Activated T-helper 1 cell treated with anti-CD3 and anti-CD28 coated beads, Interleukin-2, amount 50 U/mL, for 16 hours (primary cell): Measurements from ENCODE around the gene TDRD15.
"Not testable (repeated sequence)": the region's sequence is repeated elsewhere in the genome, so short reads cannot be mapped to it uniquely, and the experiment has no call there.

Experiments used
- DNase-seq, 2 donors: peaks; one replicate each; pipeline ENCODE4 v3.0.0-alpha.2; 2020; ENCODE audit warnings: low read depth in 1 of 2, low spot score in 1 of 2

The TDRD15 gene

DNA sequence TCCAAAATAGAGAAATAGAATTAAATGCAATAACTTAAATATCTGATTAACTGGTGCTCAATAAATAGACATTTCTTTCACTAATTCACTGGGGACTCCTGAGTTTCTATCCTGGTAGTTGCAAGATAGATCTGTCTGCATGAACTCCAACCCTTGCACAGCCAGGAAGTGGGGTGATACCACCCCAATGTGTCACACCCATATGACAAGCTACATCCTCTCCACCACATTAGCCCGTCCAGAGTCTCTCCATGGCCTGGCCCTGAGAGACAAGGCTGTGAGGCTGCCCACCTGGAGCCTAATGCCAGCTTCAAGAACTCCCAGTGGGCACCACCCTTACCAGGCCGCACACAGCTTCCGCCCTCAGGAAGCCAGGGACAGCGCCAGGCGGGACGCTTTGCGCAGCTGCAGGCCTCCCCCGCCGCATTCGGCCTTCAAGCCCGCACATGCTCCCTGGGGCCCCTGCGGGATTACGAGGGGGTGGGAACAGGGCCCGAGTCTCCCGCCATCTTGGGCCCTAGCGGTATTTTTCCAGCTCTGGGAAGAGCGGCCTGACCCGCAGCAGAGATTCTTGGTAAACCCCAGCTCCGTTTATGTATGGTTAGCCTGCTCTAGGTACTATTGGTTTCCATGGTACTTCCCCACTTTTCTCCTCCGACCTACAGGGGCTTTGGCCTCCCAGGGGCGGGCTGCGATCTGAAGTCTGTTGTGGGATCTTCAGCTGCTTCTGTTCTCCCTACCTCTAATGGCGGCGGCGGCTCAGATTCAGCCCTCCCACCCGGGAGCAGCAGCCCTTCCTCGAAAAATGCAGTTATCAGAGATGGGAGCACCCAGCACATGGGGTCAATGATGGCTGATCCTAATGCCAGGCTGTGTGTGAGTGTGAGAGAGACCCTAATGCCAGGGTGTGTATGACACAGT, at the start of gene TDRD15:
TDRD15 (plus strand) TSS at position 496 of the 921 bp plus-strand sequence. CDS start 13,500 bp downstream, outside the sequence.
- no peak for DNase-seq

DNA sequence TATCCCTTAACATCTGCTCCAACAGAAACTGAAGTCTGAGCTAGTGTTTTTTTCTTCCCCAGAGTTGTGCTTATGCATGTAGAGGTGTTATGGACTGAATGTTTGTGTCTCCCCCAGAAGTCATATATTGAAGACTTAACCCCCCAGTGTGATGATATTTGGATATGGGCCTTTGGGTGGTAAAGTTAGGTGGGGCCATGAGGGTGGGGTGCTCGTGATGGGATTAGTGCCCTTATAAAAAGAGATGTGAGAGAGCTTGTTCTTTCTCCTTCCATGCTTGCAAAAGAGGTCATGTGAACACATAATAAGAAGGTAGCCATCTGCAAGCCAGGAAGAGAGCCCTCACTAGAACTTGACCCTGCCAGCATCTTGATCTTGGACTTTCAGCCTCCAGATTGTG, 45.5 kb upstream of the TDRD15 start:
- DNase-seq = no peak

DNA sequence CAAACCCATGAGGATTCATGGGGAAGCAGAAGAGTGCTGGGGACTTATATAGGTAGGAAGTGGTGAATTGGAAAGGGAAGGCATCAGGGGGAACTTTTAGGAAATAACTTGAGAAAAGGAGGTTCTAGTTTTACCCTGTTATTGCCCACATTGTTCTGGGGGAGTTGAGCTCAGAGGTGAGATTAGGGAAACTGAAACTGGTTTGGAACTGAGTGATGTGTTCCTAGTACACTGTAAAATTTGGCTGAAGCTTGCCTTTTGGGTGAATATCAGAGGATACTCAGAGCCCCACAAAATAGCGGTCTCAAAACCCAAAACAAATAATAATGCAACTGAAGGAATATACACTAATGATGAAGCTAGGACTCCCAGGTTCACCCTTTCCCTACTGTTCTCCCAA, 40.3 kb upstream of the TDRD15 start:
- DNase-seq = no peak

DNA sequence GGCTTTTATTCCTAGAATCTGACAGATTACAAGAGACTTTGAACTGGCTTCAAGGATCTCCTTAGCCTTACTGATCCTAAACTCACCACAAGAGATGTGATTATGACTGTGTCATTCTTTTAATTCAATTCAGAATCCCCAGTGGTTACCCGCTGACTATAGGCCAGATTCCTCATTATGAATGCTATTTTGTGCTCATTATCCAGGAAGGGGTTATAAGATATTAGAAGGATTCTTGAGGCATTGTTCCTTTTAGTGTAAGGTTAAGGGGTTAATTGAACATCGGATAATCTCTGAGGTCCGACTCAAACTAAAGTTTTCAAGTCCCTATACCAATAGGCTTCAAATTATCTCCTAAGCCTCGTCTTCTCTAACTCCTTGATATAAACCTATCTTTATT, 39.4 kb upstream of the TDRD15 start:
- no peak for DNase-seq

DNA sequence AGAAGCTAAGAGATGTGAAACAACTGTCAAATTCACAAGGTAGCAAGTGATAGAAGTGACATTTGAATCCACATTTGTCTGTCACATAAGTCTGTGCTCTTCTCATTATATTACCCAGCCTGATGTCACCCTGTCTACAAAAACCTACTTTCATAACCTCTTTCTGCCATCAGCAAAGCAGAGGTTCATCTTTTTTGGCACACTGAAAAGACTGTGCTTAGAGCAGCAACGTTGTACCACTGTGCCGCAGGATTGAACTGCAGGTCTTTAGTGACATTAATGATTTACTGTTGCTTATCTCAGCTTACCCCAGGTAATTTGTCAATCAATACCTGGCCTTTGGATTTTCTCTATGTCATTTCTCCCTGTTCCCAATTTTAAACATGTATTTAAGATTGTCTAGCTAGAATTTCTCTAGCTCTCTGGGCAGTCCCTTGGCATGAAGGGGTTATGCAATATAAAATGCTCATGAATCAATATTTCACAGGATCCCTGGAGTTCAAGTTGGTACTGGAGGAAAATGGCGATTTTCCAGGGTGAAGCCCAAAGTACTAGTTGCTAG, 31.4 kb upstream of the TDRD15 start:
- no peak for DNase-seq

DNA sequence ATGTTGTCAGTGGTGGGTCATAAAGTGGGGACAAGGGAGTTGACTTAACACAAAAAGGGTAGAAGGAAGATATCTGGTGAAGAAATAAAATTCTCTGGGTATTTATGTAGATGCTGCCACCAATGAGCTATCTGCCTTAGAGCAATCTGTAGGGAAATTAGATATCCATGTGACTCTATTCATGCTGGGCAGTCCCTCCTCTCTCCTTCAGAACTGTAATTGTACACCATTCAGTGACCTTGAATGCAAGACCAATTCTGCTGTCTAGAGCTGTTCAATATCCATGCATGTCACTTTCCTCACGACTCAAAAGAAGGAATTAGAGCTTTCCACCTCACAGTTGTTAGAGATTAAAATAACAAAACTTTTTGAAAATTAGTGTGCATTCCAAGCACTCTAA, 28.6 kb upstream of the TDRD15 start:
- DNase-seq = no peak

DNA sequence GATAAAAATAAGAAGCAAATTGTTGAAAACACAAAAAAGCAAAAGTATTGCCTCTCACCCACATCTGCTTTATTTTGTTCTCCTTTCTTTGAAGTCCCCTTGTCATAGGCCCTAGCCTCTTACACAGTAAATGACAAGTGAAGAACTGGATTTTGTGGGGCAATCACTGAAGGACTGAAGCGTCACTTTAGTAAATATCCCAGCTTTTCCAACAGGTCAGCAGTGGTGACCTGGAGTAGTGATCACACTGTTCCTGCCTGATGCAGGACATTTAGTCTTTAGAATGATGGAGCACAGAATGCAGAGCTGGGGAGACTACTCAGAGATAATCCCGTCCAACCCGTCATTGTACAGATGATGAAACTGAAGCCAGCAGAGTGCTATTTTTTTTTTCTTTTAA, 28.1 kb upstream of the TDRD15 start:
- DNase-seq = no peak

DNA sequence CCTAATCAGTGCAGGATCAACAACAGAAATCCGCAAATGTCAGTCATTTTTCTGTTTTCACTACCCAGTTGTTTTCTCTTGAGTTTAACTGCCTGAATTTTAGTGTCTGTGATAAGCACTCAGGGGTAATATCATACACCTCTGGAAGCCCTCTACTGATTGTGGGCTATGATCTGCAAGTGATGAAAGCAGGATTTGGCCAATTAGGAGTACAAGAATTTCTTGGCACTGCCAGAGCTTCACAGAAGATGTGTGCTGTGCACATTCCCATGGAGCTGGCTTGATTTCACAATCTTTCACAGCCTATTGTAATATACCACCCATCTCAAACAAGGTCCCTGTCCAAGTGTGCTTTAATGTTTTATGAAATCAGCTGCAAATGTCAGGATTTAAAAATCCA, 27.3 kb upstream of the TDRD15 start:
- no peak for DNase-seq

DNA sequence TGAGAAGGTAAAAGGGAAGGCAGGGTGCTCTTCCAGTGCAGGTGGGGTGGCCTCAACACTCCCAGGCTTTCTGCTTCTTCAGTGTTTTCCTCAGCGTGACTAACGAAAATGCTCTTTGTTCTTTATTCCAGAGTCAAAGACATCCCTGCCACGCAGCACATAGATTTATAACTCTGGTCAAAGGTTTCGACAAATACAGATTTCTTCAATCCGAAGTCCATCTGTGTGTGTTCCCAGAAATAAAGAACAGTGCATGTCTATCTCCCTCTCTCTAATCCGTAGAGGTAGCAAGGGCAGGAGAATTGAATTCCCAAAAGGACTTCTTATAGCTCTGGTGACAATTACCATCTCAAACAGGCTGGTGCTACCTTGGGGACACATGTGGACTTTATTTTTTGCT, 26.4 kb upstream of the TDRD15 start:
- DNase-seq = no peak

DNA sequence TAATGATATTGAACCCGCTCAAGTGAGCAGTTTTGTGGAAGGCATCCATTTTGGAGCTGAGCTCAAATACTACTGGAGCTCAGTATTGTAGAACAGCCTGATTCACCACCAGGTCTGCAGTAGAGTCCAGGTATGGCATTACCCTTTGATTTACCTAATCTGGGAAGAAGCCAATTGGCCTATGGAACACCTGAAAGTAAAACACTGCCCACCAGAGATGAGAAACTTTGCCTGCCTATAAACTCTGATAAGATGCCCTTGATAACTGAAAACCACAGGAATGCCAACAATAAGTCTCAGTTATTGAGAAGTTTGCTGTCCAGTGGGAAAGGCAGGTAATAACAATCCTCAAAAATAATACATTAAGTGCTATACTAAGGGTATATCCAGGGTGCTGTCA, 25.5 kb upstream of the TDRD15 start:
- DNase-seq = no peak

DNA sequence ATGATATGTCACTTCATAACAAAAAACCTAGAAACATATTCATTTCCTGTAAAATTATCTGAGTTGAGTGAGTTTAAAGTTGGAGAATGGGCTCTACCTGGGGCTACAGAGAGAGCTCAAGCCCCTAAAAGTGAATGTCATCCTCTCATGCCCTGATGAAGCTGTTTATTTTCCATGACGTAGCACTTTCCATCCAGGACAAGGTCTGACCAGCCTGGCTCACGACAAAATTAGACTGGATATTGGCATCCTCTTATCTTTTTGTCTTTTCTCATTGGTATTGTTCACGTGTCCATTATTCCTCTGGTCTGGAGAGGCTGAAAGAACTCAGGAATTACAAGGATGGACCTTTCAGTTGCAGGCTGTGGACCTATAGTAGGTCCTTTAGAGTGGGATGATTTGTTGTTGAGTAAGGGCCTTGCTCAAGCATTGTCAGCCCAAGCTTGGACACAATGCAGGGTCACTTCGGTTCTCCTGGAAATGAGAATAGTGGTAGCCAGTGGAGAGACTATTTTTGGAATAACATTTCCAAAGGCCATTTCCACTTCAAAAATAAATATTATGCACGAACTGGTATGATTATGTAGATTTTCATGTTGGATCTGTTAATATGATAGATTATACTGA, 24.4 kb upstream of the TDRD15 start:
- DNase-seq = no peak

DNA sequence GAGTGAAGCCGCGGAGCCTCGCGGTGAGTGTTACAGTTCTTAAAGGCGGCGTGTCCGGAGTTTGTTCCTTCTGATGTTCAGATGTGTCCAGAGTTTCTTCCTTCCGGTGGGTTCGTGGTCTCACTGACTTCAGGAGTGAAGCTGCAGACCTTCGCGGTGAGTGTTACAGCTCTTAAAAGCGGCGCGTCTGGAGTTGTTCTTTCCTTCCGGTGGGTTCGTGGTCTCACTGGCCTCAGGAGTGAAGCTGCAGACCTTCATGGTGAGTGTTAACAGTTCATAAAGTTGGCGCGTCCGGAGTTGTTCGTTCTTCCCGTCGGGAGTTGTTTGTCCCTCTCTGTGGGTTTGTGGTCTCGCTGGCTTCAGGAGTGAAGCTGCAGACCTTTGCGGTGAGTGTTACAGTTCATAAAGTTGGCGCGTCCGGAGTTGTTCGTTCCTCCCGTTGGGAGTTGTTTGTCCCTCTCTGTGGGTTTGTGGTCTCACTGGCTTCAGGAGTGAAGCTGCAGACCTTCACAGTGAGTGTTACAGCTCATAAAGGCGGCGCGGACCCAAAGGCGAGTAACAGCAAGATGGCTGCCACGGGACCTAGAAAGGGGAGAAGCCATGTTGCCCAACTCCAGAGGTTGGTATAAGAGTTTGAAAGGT, 22.1 kb upstream of the TDRD15 start:
- DNase-seq = not testable (repeated sequence)

DNA sequence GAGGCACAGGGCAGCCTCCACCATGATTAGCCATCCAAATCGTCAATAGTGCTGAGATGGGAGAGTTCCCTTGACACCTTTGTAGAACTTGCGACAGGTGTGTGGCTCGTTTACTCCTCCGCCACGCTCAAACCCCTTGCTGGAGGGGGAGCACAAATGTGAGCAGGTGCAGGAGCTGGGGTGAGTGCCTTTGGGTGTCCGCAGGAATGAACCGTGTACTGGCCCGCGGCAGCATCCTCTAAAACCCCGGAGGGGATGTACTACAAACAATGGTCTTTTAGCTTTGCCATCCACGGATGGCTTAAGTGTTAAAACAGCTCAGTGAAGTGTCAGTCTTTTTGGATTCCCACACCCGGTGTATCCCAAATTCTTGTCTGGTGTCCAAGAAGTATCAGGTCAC, 21.4 kb upstream of the TDRD15 start:
- no peak for DNase-seq

DNA sequence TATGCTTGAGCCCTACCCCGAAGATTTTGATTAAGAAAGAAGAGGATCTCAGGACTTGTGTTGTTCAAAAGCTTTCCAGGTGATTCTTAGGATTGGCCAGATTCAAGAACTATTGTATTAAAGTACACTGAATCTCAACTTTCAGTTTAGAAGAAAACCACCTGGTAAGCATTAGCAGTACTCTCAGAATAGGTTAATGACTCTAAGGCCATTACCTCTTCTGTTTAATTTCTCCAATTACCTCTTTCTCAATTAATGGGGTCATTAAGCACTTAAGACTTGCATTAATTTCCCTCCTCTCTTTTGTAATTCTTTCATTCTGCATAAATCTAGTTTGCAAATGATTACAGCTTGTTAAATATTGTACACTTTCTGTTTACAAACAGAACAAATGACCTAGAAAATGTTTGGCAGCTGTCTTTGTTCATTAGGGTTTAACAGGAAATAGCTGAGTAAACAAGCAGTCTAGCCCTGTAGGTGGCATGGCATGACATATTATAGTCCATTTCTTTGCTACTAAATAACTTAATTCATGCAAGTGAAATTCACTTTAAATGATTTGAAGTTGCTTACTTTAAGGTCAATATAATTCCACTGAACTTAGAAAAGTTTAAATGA, 20.4 kb upstream of the TDRD15 start:
- no peak for DNase-seq

DNA sequence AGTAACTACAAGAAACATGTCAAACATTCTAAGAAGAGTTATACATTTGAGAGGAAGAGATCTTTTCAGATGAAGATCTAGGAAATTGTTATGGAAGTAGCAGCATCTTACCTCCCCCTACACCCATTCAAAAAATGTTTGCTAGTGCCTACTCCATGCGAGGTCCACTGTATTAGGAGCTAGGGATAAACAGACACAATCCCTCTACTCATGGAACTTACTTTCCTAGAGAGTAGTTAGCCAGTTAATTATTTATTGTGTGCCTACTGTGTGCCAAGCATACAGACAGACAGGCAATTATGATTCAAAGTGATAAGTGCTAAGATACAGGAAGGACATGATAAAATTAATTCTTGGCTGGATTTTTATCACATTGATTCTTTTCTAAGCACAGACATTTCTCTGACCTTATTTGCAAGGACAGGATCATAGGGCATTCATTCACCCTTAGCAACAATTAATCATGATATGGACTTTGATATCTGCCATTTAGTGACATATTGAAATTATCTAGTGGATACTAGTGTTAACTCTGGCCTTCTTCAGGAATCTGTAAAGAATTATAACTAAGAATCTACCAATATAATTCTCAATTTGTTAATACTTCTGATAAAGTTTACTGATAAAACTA, 19.6 kb upstream of the TDRD15 start:
- DNase-seq = no peak

DNA sequence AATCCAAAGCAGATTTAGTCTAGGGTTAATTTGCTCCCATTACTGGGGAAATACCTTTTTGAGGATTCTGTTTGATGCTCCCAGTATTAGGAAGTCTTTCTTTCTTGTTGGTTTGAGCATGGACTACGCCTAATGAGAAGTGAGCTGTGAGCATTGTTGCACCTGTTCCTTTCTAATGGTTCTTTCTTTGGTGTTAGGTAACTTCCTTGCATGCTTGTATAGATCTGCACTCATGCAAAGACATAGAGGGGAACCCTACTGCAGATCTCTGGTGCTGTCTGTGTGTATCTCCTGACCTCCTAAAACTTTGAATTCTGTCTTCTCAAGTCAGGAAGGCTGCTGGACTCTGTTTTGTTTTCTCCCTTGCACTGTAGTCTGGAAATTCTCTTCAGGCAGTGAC, 12.8 kb upstream of the TDRD15 start:
- DNase-seq = no peak

DNA sequence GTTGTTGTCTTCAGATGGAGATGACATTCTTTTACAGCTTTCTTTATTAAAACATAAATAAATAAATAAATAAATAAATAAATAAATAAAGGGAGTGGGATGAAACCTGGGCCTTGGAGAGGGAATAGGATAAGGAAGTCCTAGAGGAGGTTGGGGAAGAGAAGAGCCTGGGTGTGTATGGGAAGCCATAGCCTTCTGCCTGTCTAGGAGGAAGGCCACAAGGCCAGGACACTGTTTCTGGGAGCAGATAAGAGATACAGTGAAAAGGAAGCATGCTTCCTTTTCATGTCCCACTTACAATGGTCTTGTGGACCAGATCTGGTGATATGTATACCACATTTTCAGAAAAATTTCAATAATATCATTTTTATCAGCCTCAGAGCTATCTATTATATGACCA, 6.1 kb upstream of the TDRD15 start:
- no peak for DNase-seq

DNA sequence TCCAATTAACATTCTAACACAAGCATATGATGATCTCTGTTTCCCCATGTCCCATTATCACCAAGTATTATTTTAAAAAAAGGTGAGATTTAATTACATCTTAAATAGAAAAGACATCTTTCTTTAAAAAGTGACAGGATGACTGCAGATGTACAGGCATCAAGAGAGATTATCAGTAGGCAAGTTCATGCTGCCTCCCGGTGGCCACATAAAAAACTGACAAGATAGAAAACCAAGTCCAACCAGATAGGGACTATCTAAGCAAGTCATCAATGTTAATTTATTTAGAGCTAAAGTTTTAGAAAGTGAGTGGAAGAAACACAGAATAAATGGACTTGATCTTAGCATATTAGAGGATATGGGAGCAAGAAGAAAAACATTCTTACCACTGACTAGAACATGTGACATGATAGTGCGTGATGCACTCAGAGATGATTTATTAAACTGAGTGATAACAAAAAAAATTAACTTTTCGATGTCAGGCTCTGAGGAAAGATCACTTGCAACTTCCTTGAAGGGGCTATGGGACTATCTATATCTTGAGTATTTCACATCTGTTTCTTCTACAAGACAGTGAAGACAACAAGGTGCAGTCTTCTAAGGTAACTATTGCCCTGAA, 5.4 kb upstream of the TDRD15 start:
- DNase-seq = no peak

DNA sequence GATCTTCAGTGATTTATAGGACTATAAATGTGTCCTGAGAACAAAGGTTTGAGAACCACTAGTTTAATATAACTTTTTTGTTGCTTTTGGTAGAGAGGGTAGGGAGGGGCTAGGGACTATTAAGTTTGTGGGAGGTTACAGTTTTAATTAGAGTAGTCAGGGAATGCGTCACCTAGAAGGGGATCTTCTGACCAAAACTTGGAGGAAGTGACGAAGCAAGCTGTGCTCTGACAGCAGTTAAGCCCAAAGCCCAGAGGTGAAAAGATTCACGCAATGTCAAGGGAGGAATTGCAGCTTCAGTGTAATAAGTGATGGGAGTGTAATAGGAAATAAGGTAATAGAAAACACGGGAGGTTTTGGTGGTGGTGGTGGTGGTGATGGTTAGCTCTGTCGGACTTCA, 8.1 kb downstream of the TDRD15 start:
- no peak for DNase-seq

DNA sequence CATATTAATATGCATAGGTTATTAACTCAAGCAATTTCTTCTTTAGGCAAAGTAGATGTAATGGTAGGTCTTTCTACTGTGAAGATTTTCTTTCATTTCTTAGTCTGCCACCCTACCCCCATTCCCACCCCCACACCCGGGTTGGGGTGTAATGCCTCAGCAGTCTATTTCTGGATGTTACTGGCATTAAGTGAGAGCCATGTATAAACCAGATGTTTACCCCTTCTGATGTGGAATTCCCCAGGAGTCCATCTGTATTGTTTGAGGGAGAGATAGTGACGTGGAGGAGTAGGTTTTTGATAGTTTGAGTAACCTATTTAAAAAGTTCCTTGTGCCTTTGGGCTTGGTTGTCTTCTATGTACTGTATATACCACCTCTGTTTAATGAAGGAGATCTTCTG, 11.8 kb downstream of the TDRD15 start:
- DNase-seq = no peak

DNA sequence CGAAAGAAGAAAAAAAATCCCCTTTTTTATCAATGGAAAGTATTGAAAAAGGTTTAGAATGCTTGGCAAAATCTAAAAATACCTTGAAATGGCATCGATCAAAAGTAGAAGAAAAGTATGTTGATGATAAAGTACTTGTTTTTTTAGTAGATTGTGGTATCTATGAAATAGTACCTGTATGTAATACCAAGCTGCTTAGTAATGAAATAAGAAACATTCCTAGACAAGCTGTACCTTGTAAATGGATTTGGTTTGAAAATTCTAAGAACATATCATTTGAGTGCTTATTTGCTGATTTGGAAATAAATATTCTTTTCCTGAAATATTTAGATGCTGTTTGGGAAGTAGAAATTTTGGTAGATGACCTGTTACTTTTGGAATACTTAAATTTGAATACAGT, 18.4 kb downstream of the TDRD15 start:
- no peak for DNase-seq
